WTC11 (cell line): ENCODE results near the gene BRCA1. TPM values are rescaled to one million over a fixed set of nuclear protein-coding genes. Genes with fewer than 3 reads are reported as not detected.

ENCODE experiments used
- ATAC-seq: fragments of 200-7000 bp; cut with Tn5 transposase; 2 replicates; pipeline ENCODE4 v1.10.0; 2021; ENCODE audit warnings: mild to moderate bottlenecking, moderate library complexity
- CTCF ChIA-PET: fragments of 300-600 bp; sonication (Branson Sonifier 250); formaldehyde crosslinking; loops from one replicate; lab custom pipeline; 2021; ENCODE audit warnings: antibody characterized with exemption; lab: Charles Lee
- POLR2A ChIA-PET: fragments of 350-600 bp; sonication (Branson Sonifier 250); formaldehyde crosslinking; loops from one replicate; lab custom pipeline; 2021; ENCODE audit warnings: antibody characterized with exemption; lab: Charles Lee
- DNase-seq: peaks from one replicate; pipeline ENCODE4 v3.0.0; 2021; ENCODE audit warnings: low spot score
- H3K27ac Mint-ChIP-seq: 2 replicates; pipeline ENCODE4 v1.8.0; 2021; ENCODE audit warnings: mixed read lengths
- H3K27me3 Mint-ChIP-seq: 2 replicates; pipeline ENCODE4 v1.8.0; 2021; ENCODE audit warnings: low read depth, mild to moderate bottlenecking, moderate library complexity, mixed read lengths
- H3K36me3 Mint-ChIP-seq: 2 replicates; pipeline ENCODE4 v1.8.0; 2021; ENCODE audit warnings: mixed read lengths
- H3K4me1 Mint-ChIP-seq: 2 replicates; pipeline ENCODE4 v1.8.0; 2022; ENCODE audit warnings: mixed read lengths
- H3K4me3 Mint-ChIP-seq: 2 replicates; pipeline ENCODE4 v1.8.0; 2021; ENCODE audit warnings: mild to moderate bottlenecking, moderate library complexity, mixed read lengths
- H3K9me3 Mint-ChIP-seq: 2 replicates; pipeline ENCODE4 v1.8.0; 2021; ENCODE audit warnings: mixed read lengths
- ATF3 ChIP-seq: sonication (generic); formaldehyde crosslinking; conservative IDR thresholded peaks from 2 replicates; pipeline ENCODE4 v1.8.1; 2022; ENCODE audit warnings: mild to moderate bottlenecking, missing genetic modification reagents
- ATF6 ChIP-seq: sonication (generic); formaldehyde crosslinking; IDR thresholded peaks from 2 replicates; pipeline ENCODE4 v1.8.1; 2023; ENCODE audit warnings: mild to moderate bottlenecking, missing genetic modification reagents
- CREB1 ChIP-seq: sonication (generic); formaldehyde crosslinking; IDR thresholded peaks from 2 replicates; pipeline ENCODE4 v1.8.0; 2023; ENCODE audit warnings: mild to moderate bottlenecking, missing genetic modification reagents
- E2F1 ChIP-seq: sonication (generic); formaldehyde crosslinking; IDR thresholded peaks from 2 replicates; pipeline ENCODE4 v1.8.0; 2022; ENCODE audit warnings: mild to moderate bottlenecking, missing genetic modification reagents
- ELF4 ChIP-seq: sonication (generic); formaldehyde crosslinking; IDR thresholded peaks from 2 replicates; pipeline ENCODE4 v1.8.1; 2022; ENCODE audit warnings: low read depth, mild to moderate bottlenecking, moderate library complexity, missing genetic modification reagents
- FOXJ3 ChIP-seq: sonication (generic); formaldehyde crosslinking; IDR thresholded peaks from 2 replicates; pipeline ENCODE4 v1.9.0; 2021; ENCODE audit warnings: missing genetic modification reagents, mild to moderate bottlenecking, borderline replicate concordance
- GABPB1 ChIP-seq: sonication (generic); formaldehyde crosslinking; IDR thresholded peaks from 2 replicates; pipeline ENCODE4 v1.8.1; 2023; ENCODE audit warnings: mild to moderate bottlenecking, missing genetic modification reagents
- IRF1 ChIP-seq: sonication (generic); formaldehyde crosslinking; IDR thresholded peaks from 2 replicates; pipeline ENCODE4 v1.8.0; 2023; ENCODE audit warnings: missing genetic modification reagents
- JAZF1 ChIP-seq: fragments of 250-450 bp; sonication (Bioruptor Pico); IDR thresholded peaks from 2 replicates; pipeline ENCODE4 v1.9.0; 2021; ENCODE audit warnings: moderate library complexity, mild to moderate bottlenecking, inconsistent platforms
- JUN ChIP-seq: sonication (generic); formaldehyde crosslinking; IDR thresholded peaks from 2 replicates; pipeline ENCODE4 v1.8.0; 2023; ENCODE audit warnings: mild to moderate bottlenecking, missing genetic modification reagents
- MYBL2 ChIP-seq: sonication (generic); formaldehyde crosslinking; IDR thresholded peaks from 2 replicates; pipeline ENCODE4 v1.8.1; 2023; ENCODE audit warnings: mild to moderate bottlenecking, moderate library complexity, missing genetic modification reagents
- NFYB ChIP-seq: sonication (generic); formaldehyde crosslinking; conservative IDR thresholded peaks from 2 replicates; pipeline ENCODE4 v1.8.0; 2022; ENCODE audit warnings: low read depth, missing genetic modification reagents
- TP53 ChIP-seq: sonication (generic); formaldehyde crosslinking; IDR thresholded peaks from 2 replicates; pipeline ENCODE4 v1.8.1; 2023; ENCODE audit warnings: mild to moderate bottlenecking, missing genetic modification reagents
- USF2 ChIP-seq: sonication (generic); formaldehyde crosslinking; IDR thresholded peaks from 2 replicates; pipeline ENCODE4 v1.8.1; 2023; ENCODE audit warnings: mild to moderate bottlenecking, missing genetic modification reagents, moderate library complexity
- ZBTB21 ChIP-seq: sonication (generic); formaldehyde crosslinking; IDR thresholded peaks from 2 replicates; pipeline ENCODE4 v1.8.1; 2023; ENCODE audit warnings: mild to moderate bottlenecking, missing genetic modification reagents, borderline replicate concordance
- ZMAT4 ChIP-seq: fragments of 250-450 bp; sonication (Bioruptor Pico); IDR thresholded peaks from 2 replicates; pipeline ENCODE4 v1.9.0; 2021; ENCODE audit warnings: mild to moderate bottlenecking
- ZNF219 ChIP-seq: sonication (generic); formaldehyde crosslinking; IDR thresholded peaks from 2 replicates; pipeline ENCODE4 v1.8.0; 2023; ENCODE audit warnings: missing genetic modification reagents, mild to moderate bottlenecking, borderline replicate concordance
- ZNF281 ChIP-seq: sonication (generic); formaldehyde crosslinking; IDR thresholded peaks from 2 replicates; pipeline ENCODE4 v1.8.0; 2023; ENCODE audit warnings: mild to moderate bottlenecking, missing genetic modification reagents
- ZNF416 ChIP-seq: fragments of 250-450 bp; sonication (Bioruptor Pico); IDR thresholded peaks from 2 replicates; pipeline ENCODE4 v1.9.0; 2021; ENCODE audit warnings: mild to moderate bottlenecking, inconsistent platforms
- ZNF532 ChIP-seq: fragments of 250-450 bp; sonication (Bioruptor Pico); IDR thresholded peaks from 2 replicates; pipeline ENCODE4 v1.9.0; 2021; ENCODE audit warnings: mild to moderate bottlenecking, borderline replicate concordance
- total RNA-seq: library from RNA; stranded (reverse); gene quantifications from 3 replicates; pipeline ENCODE4 v1.2.3, GENCODE V29; 2021

BRCA1 gene
- total RNA-seq, 1 experiment from 2014 or later = 37.8 TPM

- CTCF ChIA-PET = interaction anchor here (0.6 to 4.3 kb wide), 2 partner anchors 16 to 105 kb away, joined by 4 to 45 read pairs; partner anchors contain the start of gene RND2
- peak overlapping the region; percentile 99 for H3K27ac Mint-ChIP-seq
- H3K4me1 Mint-ChIP-seq = peaks cover 66% of the 10 kb centered on the region
Observed at GRCh38 chr17:43040655-43041054, 84.5 kb downstream of the BRCA1 start.

More at GRCh38 chr17:43040655-43041054, 84.5 kb downstream of the BRCA1 start:
- no peaks in the 10 kb centered on the region for H3K27me3 Mint-ChIP-seq
- H3K4me3 Mint-ChIP-seq = no peak overlapping the region
- no peaks in the 10 kb centered on the region for H3K9me3 Mint-ChIP-seq
- POLR2A ChIA-PET = no interaction called here
- ATAC-seq (peak; percentile 2), DNase-seq (no peak)
- TF ChIP-seq GABPB1 (CRISPR knock-in tag) (no peak), ATF6 (CRISPR knock-in tag) (no peak), E2F1 (CRISPR knock-in tag) (no peak), ATF3 (CRISPR knock-in tag) (no peak), IRF1 (no peak), FOXJ3 (no peak), JAZF1 (CRISPR knock-in tag) (no peak), JUN (CRISPR knock-in tag) (no peak), MYBL2 (no peak), ZNF219 (no peak), NFYB (no peak), ELF4 (CRISPR knock-in tag) (no peak), ZBTB21 (no peak), ZNF416 (no peak), ZNF532 (no peak), TP53 (CRISPR knock-in tag) (no peak), CREB1 (CRISPR knock-in tag) (no peak), ZMAT4 (CRISPR knock-in tag) (no peak), USF2 (no peak), ZNF281 (CRISPR knock-in tag) (no peak)
- H3K36me3 Mint-ChIP-seq = peaks cover 11% of the 10 kb centered on the region; the same call in 1 of the 2 replicates
